SH-SY5Y (cell line): Measurements from ENCODE around the gene DLGAP1.

ENCODE experiments used
- GATA2 ChIP-seq: IDR thresholded peaks from 2 replicates; pipeline ENCODE4 v1.6.1; 2011; ENCODE audit warnings: mild to moderate bottlenecking, low read depth, low read length
- GATA3 ChIP-seq: IDR thresholded peaks from 2 replicates; pipeline ENCODE4 v1.6.1; 2011; ENCODE audit warnings: low read depth, mild to moderate bottlenecking, low read length, moderate library complexity

DNA sequence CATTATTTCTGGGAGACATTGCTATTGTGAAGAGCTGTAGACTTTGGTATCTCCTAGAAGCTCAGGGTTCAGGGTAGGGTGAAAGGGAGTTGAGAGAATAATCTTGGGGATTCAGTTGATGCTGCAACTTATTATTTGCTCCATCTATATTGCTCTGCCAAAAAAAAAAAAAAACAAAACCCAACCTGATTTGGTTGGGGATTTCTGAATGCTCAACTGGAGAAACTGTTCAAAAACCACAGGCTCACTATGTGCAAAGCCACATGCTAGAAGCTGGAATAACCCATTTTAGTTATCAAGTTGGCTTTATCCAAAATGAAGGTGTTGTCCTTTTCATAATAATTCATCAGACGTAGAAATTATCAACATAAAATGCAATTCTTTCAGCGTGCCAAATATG lies 696.0 kb downstream of the DLGAP1 start:
- no peak for TF ChIP-seq GATA2
- no peak for TF ChIP-seq GATA3
